Ovary (tissue), 3 donors: Measurements from ENCODE around the gene TBCK.

Experiments
- CTCF ChIP-seq, 3 donors: fragments of 450-650 bp in 2 of 3; fragments of 200-600 bp in 1 of 3; IDR thresholded peaks; one replicate each; pipeline versions ENCODE4 v1.5.1 to v1.8.0; 2016 to 2022; ENCODE audit warnings: antibody characterized with exemption in 3 of 3, mild to moderate bottlenecking in 1 of 3
- POLR2A ChIP-seq: fragments of 450-650 bp; IDR thresholded peaks from one replicate; pipeline ENCODE4 v1.6.1; 2017; ENCODE audit warnings: antibody characterized with exemption, mild to moderate bottlenecking, moderate library complexity
- donor health status: DM: no; HTN: no; CAD: no.

GRCh38 chr4:106186201-106186600 is 129.8 kb downstream of the TBCK start:
- no peak for TF ChIP-seq POLR2A
- no peak for TF ChIP-seq CTCF (IDR thresholded peaks at IDR 0.05)
